DND-41 (cell line): ENCODE results near the gene CCDC102B.

Source experiments
- CTCF ChIP-seq: IDR thresholded peaks from 2 replicates; pipeline ENCODE4 v1.5.1; 2012; ENCODE audit warnings: borderline replicate concordance, low read length, moderate library complexity, mild to moderate bottlenecking; ENCODE audit not compliant: poor library complexity, severe bottlenecking; ENCODE audit errors: extremely low read depth
- EZH2 ChIP-seq: IDR thresholded peaks from 3 replicates; pipeline ENCODE4 v1.6.1; 2012; ENCODE audit warnings: borderline replicate concordance, low read depth, mild to moderate bottlenecking, moderate library complexity, low read length, inconsistent platforms; ENCODE audit not compliant: severe bottlenecking

GRCh38 chr18:68791801-68792200 is 6.1 kb upstream of the CCDC102B start:
- no peak for TF ChIP-seq CTCF
- TF ChIP-seq EZH2, result no peak
